8988T (cell line): Measurements from ENCODE around the gene PAMR1.
"Not testable (repeated sequence)": the region's sequence is repeated elsewhere in the genome, so short reads cannot be mapped to it uniquely, and the experiment has no call there.

ENCODE experiments used
- DNase-seq: peaks from one replicate; pipeline ENCODE4 v3.0.0; 2011

The PAMR1 gene

GRCh38 chr11:35541621-35542375, 16.4 kb upstream of the PAMR1 start:
- no peak for DNase-seq

- no peak for DNase-seq
Measured at GRCh38 chr11:35540526-35540925, 15.1 kb upstream of the PAMR1 start.

GRCh38 chr11:35539781-35540281, 14.4 kb upstream of the PAMR1 start:
- DNase-seq = no peak

GRCh38 chr11:35539256-35539655, 13.8 kb upstream of the PAMR1 start:
- no peak for DNase-seq

GRCh38 chr11:35536470-35536869, 11.1 kb upstream of the PAMR1 start:
- DNase-seq = no peak

GRCh38 chr11:35531246-35531645, 5.8 kb upstream of the PAMR1 start:
- DNase-seq = no peak

- DNase-seq = no peak
Measured at GRCh38 chr11:35529971-35530495, 4.6 kb upstream of the PAMR1 start.

- DNase-seq = no peak
Measured at GRCh38 chr11:35526370-35526792, 965 bp upstream of the PAMR1 start.

GRCh38 chr11:35524780-35525179, 636 bp downstream of the PAMR1 start:
- no peak for DNase-seq

- no peak for DNase-seq
Measured at GRCh38 chr11:35523861-35524260, 1.6 kb downstream of the PAMR1 start.

- DNase-seq = no peak
Measured at GRCh38 chr11:35523331-35523768, 2.1 kb downstream of the PAMR1 start.

GRCh38 chr11:35522091-35522490, 3.3 kb downstream of the PAMR1 start:
- DNase-seq = not testable (repeated sequence)

GRCh38 chr11:35520376-35520775, 5.0 kb downstream of the PAMR1 start:
- no peak for DNase-seq

- no peak for DNase-seq
Measured at GRCh38 chr11:35518766-35519165, 6.7 kb downstream of the PAMR1 start.

- DNase-seq = no peak
Measured at GRCh38 chr11:35517481-35517880, 7.9 kb downstream of the PAMR1 start.

GRCh38 chr11:35516403-35516802, 9.0 kb downstream of the PAMR1 start:
- no peak for DNase-seq

GRCh38 chr11:35515224-35515623, 10.2 kb downstream of the PAMR1 start:
- no peak for DNase-seq

GRCh38 chr11:35514481-35514880, 10.9 kb downstream of the PAMR1 start:
- no peak for DNase-seq

- DNase-seq = no peak
Measured at GRCh38 chr11:35511666-35512065, 13.8 kb downstream of the PAMR1 start.

GRCh38 chr11:35507688-35508087, 17.7 kb downstream of the PAMR1 start:
- DNase-seq = no peak

GRCh38 chr11:35501776-35502175, 23.6 kb downstream of the PAMR1 start:
- DNase-seq = no peak

- DNase-seq = no peak
Measured at GRCh38 chr11:35500744-35501143, 24.7 kb downstream of the PAMR1 start.

- DNase-seq = no peak
Measured at GRCh38 chr11:35496416-35496815, 29.0 kb downstream of the PAMR1 start.

GRCh38 chr11:35494957-35495490, 30.4 kb downstream of the PAMR1 start:
- no peak for DNase-seq
